Articular chondrocyte of knee joint (primary cell): Measurements from ENCODE around the gene FAT4. TPM values are rescaled to one million over a fixed set of nuclear protein-coding genes. Genes with fewer than 3 reads are reported as not detected.

Experiments used
- small RNA-seq: library from RNA; depleted of rRNA; stranded (forward); fragments of <200 nt; gene quantifications from one replicate; pipeline ENCODE3, GENCODE V24; 2012
- total RNA-seq: library from RNA; depleted of rRNA; stranded (reverse); fragments of >200 nt; gene quantifications from 2 replicates; pipeline ENCODE4 v1.2.3, GENCODE V29; 2012

FAT4 gene, protein sequence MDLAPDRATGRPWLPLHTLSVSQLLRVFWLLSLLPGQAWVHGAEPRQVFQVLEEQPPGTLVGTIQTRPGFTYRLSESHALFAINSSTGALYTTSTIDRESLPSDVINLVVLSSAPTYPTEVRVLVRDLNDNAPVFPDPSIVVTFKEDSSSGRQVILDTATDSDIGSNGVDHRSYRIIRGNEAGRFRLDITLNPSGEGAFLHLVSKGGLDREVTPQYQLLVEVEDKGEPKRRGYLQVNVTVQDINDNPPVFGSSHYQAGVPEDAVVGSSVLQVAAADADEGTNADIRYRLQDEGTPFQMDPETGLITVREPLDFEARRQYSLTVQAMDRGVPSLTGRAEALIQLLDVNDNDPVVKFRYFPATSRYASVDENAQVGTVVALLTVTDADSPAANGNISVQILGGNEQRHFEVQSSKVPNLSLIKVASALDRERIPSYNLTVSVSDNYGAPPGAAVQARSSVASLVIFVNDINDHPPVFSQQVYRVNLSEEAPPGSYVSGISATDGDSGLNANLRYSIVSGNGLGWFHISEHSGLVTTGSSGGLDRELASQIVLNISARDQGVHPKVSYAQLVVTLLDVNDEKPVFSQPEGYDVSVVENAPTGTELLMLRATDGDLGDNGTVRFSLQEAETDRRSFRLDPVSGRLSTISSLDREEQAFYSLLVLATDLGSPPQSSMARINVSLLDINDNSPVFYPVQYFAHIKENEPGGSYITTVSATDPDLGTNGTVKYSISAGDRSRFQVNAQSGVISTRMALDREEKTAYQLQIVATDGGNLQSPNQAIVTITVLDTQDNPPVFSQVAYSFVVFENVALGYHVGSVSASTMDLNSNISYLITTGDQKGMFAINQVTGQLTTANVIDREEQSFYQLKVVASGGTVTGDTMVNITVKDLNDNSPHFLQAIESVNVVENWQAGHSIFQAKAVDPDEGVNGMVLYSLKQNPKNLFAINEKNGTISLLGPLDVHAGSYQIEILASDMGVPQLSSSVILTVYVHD (N-terminal part only)
- 17.8 and 17.9 TPM in 2 replicates for total RNA-seq

DNA sequence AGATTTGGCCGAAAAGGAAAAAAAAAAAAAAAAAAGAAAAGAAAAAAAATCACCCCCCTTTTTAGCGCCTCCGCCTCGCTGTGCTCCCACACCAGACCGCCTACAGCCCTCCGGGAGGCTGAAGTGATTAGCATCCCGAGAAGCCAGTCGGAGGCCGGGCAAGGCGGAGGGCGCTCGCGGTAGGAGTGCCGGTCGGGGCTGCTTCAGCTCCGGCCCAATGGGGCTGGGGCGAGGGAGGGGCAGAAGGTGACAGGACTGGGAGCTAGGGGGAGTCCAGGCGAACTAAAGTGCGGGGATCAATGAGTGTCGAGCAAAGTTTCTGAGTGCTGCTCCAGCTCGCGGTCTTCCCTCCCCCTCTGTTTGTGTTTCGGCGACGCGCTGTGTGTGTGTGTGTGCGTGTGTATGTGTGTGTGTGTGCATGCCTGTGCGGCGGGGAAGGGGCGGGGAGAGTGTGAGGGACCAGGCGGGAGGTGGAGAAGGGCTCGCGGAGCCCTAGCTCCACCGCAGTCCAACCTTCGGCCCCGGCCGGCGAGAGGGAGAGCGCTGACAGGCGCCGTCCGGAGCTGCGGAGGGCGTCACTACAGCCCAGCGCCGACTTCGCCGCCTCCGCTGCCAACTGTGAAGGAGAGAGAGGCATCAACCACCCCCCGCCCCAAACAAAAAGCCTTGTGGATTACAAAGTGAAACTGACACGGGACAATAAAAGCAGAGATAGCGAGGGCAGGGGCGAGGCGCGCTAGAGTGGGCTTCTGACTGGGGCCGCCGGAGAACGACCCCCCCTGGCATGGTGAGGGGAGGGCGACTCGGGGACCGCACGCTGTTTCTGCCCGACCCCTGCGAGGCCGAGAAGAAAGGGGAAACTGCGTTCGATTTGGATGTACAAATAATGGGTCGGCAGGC, at the start of gene FAT4:
Gene FAT4, plus strand, starts transcription at position 280 of the 900 bp plus-strand sequence. CDS start 1,457 bp downstream, outside the sequence.

Small RNA genes lying within 50 kb of the gene (small RNA-seq; reads per million reads assigned to genes)
- gene RF00019, result not detected
